Measurements from ENCODE around the gene MLF2. TPM values are rescaled to one million over a fixed set of nuclear protein-coding genes. Genes with fewer than 3 reads are reported as not detected.

MLF2 gene
- total and polyA plus RNA-seq, 9 of the 15 experiments (the other 6 are each of a cell fraction or from before 2014, with no cell fraction given): 11.4 to 190 (median 139) TPM

- TF ChIP-seq SPI1 (IDR thresholded peaks at IDR 0.05; ENCODE audit: borderline replicate concordance, low read depth, low read length) (peak; percentile 59; the same call in 1 of the 2 replicates), CBX8 (IDR thresholded peaks at IDR 0.05; ENCODE audit: borderline replicate concordance, extremely low read depth, low read depth, low read length, poor library complexity, severe bottlenecking) (no peak), HDGF (IDR thresholded peaks at IDR 0.05) (no peak), KLF1 (tag; IDR thresholded peaks at IDR 0.05) (peak; percentile 83), SMAD4 (CRISPR knock-in tag; conservative IDR thresholded peaks at IDR 0.05) (peak; percentile 68; the same call in 1 of the 2 replicates), ZSCAN29 (IDR thresholded peaks at IDR 0.05) (no peak), JUN (IDR thresholded peaks at IDR 0.05; ENCODE audit: borderline replicate concordance, low read depth, low read length) (peak; percentile 66; the same call in 1 of the 2 replicates), JUN (CRISPR knock-in tag; IDR thresholded peaks at IDR 0.05; ENCODE audit: borderline replicate concordance) (no peak), RCOR1 (IDR thresholded peaks at IDR 0.05; ENCODE audit: borderline replicate concordance in 1 of 2, low read depth in 2 of 2, low read length in 2 of 2) (peak in 1 of 2 experiments; percentile 58; a peak in 1 of 4 replicates), SOX6 (IDR thresholded peaks at IDR 0.05) (0 out of 2 replicates have a peak, but pooled peaks have one; percentile 64), YBX1 (IDR thresholded peaks at IDR 0.05) (no peak), HNRNPL (IDR thresholded peaks at IDR 0.05; ENCODE audit: low read depth, low read length) (no peak), HIVEP1 (CRISPR knock-in tag; IDR thresholded peaks at IDR 0.05) (no peak), NONO (IDR thresholded peaks at IDR 0.05; ENCODE audit: low read depth in 2 of 2, low read length in 1 of 2) (peak in 1 of 2 experiments; percentile 21; a peak in 1 of 4 replicates), ZNF121 (CRISPR knock-in tag; conservative IDR thresholded peaks at IDR 0.05) (peak; percentile 94), NRF1 (conservative IDR thresholded peaks at IDR 0.05 in 1 of 2, IDR thresholded peaks at IDR 0.05 in 1 of 2) (peak; percentile 78 to 84), HNRNPLL (IDR thresholded peaks at IDR 0.05; ENCODE audit: low read depth, low read length, poor library complexity, severe bottlenecking) (peak; percentile 92), KDM1A (IDR thresholded peaks at IDR 0.05) (no peak), GTF2A2 (tag; IDR thresholded peaks at IDR 0.05) (no peak), STAT5A (IDR thresholded peaks at IDR 0.05; ENCODE audit: borderline replicate concordance, low read length) (no peak; the same call in 1 of the 2 replicates), POLR2A (conservative IDR thresholded peaks at IDR 0.05) (peak; percentile 76), POU5F1 (IDR thresholded peaks at IDR 0.05; ENCODE audit: borderline replicate concordance, low read depth, low read length, partially characterized antibody) (peak; percentile 6)
- TF ChIP-seq, protein P1, sequence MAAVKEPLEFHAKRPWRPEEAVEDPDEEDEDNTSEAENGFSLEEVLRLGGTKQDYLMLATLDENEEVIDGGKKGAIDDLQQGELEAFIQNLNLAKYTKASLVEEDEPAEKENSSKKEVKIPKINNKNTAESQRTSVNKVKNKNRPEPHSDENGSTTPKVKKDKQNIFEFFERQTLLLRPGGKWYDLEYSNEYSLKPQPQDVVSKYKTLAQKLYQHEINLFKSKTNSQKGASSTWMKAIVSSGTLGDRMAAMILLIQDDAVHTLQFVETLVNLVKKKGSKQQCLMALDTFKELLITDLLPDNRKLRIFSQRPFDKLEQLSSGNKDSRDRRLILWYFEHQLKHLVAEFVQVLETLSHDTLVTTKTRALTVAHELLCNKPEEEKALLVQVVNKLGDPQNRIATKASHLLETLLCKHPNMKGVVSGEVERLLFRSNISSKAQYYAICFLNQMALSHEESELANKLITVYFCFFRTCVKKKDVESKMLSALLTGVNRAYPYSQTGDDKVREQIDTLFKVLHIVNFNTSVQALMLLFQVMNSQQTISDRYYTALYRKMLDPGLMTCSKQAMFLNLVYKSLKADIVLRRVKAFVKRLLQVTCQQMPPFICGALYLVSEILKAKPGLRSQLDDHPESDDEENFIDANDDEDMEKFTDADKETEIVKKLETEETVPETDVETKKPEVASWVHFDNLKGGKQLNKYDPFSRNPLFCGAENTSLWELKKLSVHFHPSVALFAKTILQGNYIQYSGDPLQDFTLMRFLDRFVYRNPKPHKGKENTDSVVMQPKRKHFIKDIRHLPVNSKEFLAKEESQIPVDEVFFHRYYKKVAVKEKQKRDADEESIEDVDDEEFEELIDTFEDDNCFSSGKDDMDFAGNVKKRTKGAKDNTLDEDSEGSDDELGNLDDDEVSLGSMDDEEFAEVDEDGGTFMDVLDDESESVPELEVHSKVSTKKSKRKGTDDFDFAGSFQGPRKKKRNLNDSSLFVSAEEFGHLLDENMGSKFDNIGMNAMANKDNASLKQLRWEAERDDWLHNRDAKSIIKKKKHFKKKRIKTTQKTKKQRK (IDR thresholded peaks at IDR 0.05; ENCODE audit: borderline replicate concordance, low read depth, low read length): no peak
- TF ChIP-seq, protein P2, sequence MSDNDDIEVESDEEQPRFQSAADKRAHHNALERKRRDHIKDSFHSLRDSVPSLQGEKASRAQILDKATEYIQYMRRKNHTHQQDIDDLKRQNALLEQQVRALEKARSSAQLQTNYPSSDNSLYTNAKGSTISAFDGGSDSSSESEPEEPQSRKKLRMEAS (CRISPR knock-in tag; IDR thresholded peaks at IDR 0.05): peak; percentile 96
- TF ChIP-seq, protein P3, sequence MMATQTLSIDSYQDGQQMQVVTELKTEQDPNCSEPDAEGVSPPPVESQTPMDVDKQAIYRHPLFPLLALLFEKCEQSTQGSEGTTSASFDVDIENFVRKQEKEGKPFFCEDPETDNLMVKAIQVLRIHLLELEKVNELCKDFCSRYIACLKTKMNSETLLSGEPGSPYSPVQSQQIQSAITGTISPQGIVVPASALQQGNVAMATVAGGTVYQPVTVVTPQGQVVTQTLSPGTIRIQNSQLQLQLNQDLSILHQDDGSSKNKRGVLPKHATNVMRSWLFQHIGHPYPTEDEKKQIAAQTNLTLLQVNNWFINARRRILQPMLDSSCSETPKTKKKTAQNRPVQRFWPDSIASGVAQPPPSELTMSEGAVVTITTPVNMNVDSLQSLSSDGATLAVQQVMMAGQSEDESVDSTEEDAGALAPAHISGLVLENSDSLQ (IDR thresholded peaks at IDR 0.05): peak; percentile 98
Observed at GRCh38 chr12:6723607-6724408, 29.1 kb downstream of the MLF2 start, which contains the start of gene COPS7A (continued).

Measured in K562 (cell line).